Stromal cell of bone marrow (primary cell): ENCODE measurements around the gene HOXA13.

Experiments used
- DNase-seq: peaks from one replicate; pipeline ENCODE4 v3.0.0-alpha.2; 2012; ENCODE audit warnings: low read depth

HOXA13 gene

DNA sequence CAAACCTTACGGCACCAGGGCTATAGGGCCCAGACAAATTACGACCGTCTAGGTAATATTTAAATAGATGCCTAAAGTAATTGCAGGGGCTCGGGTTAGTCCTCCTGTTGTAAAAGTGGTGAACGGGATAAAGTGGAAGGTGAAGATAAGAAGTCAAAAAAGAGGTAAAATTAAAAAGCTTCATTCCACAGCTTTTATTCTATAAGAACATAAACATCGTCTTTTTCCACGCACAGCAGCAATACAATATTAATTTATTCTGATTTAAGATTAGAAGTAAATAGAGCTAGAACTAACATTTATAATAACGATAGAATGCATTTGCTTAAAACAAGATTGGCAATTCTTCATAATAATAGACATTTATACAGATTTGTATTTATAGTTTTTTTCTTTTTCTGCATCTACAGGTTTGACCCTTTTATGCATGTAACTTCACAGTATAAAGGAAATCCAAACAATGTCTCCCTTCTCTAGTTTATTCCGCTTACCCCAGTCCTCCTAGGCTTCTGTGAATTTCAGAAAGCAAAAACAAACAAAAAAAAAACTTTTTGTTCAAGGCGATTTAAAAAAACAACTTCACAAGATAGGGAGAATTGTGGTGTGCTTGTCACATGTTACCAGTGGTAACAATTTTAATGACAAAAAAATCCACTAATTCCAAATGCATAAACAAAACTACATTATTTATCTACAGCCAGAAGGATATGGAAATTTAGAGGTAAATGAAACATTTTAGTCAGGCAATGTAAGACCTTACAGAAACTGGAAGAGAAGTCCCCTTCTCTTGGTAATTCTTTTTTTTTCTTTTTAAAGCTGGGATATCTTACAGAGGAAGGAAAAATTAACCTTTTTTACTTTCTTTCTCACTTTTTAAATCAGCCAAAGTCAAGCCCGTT lies 29.2 kb downstream of the HOXA13 start:
- no peak for DNase-seq

DNA sequence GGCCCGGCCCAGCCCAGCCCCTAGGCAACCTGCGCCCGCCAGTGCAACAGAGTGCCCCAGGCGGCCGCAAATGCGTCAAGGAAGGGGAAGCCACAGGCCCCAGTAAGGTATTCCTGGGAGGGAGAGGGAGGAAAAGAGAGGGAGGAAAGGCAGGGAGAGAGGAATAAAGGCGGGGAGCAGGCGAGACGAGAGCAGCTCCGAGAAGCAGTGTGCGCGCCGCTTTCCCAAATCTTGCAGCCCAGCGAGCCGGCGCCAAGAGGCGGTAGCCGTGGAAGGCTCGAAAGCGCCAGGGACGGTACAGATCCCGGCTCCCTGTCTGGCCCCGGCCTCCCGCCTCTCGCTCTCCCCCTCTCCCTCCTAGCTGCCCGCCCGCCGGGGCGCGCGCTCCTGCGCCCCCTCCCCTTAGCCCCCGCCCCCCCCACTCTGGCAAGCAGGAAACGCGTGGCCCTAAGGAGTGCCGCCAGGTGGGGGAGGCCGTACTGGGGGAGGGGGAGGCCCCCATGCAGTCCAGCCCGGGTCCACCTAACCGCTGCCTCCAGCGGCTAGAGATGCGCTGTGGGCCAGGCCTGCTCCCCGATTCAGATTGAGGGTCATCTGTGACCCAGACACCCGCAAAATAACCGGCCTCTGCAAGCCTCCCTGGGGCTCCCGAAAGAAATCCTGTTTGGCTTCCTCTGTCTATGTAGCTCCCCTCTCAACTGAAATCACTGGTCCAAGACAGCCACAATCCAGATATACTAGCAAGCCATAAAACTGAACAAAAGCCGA lies 30.0 kb downstream of the HOXA13 start:
- no peak for DNase-seq

DNA sequence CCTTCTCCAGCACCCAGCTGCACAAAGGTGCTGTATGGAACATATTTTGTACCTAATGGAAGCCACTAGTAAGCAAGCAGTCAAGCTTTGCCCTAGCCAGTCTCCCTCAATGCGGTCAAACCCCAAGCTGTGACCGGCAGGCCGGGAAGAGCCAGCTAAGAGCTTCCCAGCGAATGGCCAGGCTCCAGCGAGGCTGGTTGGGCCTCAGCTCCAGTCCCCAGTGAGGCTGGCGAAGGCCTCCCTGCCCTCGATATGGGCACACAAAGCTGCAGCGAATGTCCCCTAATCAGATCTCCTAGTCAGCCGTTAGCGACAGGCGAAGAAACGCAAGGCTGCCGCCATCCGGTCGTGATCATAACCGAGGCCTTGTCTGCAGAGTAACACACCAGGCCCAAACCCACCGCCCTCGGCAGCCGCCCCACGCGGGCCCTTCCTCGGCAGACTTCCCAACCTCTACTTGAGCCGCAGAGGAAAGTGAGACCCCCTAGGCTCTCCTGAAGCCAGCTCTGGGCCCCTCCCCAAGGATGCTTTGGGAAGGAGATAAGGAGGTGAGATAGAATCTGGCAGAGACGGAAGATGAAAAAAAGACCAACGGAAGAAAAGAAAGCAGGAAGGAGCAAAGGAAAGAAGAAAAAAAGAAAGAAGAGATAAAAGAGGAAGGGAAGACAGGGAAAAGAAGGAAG lies 31.5 kb downstream of the HOXA13 start:
- no peak for DNase-seq

DNA sequence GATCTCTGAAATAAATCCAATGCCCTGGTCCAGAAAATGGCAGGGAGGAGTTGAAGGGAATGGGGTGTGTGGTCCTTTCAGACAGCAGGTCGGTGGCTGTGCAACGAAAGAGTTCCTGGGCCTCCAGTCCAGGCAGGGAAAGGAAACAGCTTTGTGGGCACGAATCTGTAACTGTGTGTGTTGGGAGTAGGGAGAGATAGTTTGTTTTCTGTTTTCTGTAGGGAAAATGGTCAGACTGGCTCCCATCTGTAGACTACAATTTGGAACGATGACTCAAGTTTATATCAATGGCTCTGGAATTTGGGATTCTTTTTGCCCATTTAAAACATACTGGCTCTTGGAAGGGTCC lies 32.0 kb downstream of the HOXA13 start:
- no peak for DNase-seq

DNA sequence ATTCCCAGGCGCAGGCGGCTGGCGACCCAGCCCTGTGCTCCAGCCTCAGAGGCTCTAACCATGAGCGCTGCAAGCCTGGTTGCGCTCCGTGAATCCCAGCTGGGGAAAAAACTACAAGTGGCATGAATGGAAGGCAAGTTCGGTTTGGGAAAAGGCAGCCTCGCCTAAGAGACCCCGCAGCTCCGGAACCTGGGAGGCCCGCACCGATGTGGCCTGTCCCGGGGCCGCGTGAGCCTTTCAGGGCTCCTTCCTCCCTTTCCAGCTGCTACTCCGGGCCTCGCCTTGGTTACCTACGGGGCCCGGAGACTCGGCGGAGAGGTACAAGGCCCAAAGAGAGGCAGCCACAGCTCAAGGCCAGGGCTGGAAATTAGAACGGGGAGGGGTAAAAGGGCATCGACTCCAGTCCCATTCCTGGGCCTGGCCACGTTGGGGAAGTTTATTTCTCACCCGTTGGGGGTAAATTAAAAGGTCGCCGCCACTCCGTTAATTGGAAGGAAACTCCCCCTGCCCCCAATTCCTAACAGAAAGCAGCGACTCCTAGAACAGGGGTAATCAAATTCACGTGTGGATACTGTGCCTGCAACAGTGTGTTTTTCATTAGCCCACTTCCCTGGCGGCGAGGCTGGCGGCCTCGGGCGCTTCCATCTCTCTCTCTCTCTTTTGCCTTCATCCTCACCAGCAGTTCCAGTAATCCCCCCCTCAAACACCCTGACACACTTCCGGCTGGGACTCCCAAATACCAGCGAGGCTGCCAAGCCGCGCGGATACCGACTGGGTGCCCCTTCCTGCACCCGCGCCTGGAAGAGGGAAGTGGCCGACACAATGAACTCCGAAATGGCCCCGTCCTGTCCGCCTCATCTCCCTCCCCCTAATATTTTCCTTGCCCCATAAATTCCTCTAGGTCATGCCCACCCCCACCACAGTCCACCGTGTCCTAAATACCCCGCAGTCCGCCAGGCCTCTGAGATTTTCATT lies 33.1 kb downstream of the HOXA13 start:
- no peak for DNase-seq

DNA sequence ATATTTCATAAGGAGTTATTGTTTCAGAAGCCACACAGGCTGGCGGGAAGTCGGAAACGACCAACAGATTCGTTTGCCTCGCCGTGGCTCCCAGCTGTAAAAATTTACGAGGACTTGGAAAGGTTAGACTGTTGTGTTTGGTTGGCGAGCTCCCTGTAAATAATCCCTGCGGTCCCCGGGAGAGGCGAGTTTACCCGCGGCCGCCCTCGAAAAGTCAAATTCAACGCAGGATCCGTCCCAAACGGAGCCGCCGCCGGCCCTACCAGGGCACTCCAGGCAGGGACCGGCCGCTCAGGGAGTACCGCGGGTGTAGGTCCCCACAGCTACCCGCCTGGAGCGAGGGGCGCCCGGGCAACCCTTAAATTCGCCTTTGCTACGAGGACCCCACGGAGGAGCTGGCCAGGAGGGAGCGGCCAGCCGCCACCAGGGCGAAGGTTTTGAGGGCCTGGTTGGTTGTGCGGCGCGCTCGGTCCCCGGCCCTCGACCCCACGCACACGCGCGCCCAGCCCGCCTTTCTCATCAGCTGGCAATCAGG lies 33.8 kb downstream of the HOXA13 start:
- DNase-seq = no peak

DNA sequence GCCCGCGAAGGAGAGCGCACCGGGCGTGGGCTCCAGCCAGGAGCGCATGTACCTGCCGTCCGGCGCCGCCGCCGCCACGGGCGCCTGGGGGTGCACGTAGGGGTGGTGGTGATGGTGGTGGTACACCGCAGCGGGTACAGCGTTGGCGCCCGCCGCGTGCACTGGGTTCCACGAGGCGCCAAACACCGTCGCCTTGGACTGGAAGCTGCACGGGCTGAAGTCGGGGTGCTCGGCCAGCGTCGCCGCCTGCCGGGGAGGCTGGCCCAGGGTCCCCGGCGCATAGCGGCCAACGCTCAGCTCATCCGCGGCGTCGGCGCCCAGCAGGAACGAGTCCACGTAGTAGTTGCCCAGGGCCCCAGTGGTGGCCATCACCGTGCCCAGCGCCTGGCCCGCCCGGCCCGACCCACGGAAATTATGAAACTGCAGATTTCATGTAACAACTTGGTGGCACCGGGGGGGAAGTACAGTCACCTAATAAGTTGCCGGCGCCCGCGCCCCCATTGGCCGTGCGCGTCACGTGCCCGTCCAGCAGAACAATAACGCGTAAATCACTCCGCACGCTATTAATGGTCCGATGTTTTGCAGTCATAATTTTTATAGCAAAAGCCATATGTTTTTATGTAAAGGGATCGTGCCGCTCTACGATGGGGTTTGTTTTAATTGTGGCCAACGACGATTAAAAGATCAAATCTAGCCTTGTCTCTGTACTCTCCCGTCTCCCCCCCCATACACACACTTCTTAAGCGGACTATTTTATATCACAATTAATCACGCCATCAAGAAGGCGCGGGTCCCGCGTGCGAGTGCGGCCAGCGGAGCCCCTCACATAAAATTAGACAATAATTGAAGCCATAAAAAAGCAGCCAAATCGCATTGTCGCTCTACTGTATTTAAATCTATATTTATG lies 34.5 kb downstream of the HOXA13 start, which contains the start of gene HOXA9:
TSS of gene HOXA9 (minus strand) at position 449 of the 907 bp plus-strand sequence. CDS start at position 369, 80 bp downstream.
- DNase-seq = peak; percentile 94

DNA sequence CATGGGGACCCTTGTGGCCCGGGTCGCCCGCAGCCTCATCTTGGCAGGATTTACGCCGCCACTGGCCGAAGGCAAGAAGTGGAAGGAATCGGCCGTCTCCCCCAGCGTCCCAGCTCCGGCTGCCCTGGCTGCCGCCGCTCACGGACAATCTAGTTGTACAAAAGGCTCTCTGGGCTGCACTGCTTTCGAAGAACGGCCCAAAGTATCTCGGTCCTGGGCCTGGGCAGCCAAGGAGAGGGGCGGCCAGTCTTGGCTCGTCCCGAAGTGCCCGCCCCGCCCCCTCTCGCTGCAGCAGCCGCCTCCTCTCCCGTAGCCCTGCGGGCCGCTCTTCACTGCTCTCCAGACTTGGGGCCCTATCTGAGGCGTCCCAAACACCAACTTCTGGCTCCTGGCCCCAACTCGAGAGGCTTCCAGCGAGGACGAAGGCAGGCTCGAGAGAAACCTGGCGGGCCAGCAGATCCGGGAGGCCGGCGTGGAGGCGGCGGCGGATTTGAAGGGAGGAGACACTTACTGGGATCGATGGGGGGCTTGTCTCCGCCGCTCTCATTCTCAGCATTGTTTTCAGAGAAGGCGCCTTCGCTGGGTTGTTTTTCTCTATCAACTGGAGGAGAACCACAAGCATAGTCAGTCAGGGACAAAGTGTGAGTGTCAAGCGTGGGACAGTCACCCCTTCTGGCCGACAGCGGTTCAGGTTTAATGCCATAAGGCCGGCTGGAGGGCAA lies 35.4 kb downstream of the HOXA13 start:
- no peak for DNase-seq

DNA sequence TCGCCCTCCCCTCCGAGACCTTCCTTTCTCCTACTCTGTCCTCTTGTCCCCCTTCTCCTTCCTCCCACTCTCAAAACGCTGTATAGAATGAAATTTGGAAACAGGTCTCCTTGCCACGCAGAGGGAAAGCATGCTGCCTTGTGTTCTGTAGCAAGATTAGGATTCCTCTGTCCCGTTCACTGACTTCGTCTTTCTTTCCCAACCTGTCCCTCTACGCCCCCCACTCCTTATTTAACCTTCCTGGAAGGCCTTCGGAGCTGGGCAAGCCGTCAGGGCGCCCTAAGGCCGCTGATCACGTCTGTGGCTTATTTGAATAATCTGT lies 35.9 kb downstream of the HOXA13 start:
- no peak for DNase-seq

DNA sequence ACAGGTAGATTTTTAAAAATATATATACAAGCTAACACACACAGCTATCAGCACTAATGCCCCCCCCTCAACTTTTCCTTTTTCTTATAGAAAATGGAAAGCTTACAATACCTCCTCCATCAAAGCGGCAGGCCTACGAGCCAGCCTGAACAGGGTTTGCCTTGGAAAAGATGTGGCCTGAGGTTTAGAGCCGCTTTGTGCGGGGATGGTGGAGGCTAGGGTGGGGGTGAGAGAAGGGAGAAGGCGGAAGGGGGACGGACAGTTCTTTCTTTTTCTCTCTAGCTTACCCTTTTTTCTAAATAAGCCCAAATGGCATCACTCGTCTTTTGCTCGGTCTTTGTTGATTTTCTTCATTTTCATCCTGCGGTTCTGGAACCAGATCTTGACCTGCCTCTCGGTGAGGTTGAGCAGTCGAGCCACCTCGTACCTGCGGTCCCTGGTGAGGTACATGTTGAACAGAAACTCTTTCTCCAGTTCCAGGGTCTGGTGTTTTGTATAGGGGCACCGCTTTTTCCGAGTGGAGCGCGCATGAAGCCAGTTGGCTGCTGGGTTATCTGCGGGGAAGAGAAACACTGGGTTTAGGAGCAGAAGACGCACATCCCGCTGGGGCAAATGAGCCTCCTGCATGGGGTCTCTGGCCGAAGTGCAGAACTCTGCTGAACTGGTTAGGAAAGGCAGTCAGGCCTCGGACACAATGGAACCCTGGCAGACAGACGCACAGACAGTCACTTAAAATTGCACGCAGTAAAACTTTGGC lies 36.4 kb downstream of the HOXA13 start:
- DNase-seq = no peak

DNA sequence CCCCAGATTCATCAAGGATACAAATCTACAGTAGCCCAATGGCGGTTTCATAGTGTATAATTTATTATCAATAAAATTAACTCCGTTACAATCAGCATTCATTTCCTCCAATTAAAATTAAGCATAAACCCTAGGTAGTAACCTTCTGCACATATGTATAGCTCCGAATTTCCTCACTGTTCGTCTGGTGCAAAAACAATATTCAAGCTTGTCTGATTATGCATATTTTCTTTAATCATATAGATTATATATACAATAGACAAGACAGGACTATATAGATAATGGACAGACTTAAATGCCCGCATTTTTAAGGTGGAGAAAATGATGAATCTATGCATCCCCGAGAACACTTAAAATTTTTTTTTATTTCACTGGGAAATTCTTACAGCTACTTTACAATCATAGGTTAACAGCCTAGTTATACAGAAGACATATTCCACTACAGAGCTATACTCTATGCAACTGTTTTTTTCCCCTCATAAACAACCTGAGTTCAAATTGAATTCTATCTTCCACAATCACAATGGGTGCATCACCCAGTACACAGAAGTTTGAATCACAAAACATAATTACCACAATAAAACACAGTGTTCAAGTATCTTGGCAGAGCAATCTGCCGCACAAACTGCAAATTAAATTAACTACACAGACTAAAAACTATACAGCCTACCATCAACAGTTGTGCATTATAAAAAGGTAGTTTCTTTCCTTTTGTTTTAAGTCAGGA lies 37.2 kb downstream of the HOXA13 start:
- DNase-seq = no peak

DNA sequence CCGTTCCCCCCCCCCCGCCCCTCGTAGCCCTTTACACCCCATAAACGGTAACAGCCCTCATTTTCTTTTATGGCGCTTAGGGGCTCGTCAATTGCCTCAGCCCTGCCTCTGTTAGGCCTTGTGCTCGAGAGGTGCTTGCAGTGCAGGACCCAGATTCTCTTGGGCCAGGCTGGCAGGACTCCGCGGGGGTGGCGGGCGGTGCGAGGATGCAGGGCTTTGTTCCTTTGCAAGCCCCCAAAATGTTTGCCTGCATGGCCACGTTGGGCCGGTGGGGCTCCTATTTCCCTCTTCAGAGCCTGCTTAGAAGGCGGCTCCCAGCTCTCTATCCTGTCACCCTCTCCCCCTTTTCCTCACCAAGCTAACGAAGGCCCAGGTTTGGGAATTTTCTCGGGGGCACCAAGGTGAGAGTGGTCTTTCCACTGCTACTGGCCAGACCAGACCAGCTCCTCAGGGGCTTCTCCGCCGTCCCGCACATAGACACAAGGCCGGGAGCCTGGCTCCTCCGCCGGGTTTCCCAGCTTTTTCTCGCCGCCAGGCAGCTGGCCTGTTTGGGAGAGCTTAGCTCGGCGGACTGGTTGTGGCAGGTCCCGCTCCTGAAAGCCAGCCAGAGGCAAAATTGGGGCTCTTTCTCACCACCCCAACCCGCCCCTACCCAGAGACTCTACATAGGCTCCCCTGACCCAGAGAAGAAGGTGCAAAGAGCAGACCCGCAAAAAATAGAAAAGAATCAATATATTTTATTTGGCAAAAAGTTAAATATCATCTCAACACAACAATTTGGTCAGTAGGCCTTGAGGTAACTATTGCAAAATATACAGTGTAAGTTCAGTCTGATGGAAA lies 38.0 kb downstream of the HOXA13 start:
- DNase-seq = no peak

DNA sequence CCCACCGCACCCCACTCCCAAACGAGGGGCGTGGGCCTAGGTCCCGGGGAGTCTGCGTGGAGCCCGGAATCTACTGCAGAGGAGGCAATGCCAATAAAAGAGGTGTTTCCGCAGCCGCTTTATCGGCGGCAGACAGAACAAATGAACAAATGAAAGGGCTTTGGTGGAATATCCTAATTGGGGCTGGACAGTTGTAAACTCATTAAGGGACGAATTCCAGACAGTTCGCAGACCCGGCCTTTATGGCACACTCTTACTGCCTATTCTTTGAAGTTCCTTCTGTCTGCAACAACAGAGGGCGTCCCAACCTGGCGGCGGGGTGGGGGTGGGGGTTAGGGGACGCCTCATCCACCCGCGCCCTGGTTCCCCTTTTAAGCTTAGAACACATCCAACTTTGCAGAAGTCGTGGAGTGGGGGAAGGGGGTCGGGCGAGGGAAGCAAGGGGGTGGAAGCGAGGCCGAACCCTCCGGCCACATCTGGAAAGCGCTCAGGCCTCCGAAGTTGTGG lies 38.6 kb downstream of the HOXA13 start:
- DNase-seq = no peak

DNA sequence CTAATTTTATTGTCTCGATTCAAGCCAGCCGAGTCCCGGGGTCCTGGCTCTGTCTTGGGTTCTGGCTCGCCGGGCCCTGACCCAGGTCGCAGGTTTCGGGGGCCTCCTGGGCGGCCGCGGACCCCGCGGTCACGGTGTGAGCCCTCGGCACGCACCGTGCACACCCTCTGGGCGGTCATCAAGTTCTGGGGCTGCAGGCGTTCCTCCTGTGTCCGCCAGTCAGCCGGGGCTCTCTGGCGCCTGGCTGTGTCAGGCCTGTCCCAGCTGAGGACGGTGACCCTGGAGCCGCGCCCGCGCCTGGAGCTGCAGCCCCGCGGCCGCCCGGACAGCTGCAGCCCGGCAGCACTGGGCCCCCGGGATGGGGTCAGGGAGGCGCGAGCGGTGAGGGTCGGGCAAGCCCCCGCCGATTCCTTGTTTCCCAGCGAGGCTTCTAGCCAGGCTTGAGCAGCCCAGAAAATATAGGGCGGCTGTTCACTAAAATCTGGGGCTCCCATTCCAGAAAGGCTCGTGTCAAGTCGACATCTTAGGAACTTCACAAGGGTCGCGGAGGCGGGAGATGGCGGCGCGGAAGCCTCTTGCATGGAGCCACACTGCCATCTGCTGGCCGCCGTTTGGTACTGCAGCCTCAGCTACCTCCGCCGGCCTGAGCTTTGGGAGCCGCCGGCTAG lies 39.2 kb downstream of the HOXA13 start:
- no peak for DNase-seq

DNA sequence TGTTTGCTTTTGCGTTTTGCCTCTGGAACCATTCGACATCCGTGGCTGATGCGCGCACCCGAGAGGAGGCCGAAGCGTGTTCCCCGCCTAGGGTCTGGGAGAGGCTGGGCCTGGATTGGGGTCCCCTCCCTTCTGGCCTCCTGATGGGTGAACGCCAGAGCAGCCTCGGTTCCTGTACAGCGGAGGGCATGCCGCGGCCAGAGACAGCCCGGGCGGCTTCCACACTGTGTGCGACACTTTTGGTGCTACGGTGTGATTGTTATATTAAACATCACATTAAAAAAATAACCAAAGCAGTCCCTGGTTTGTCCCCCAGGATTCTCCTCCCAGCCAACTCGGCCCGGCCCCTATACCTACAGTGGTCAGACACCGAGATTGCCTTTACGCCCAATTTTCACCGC lies 39.7 kb downstream of the HOXA13 start:
- DNase-seq = no peak
